Stimulated activated CD4-positive, alpha-beta T cell treated with anti-CD3 and anti-CD28 coated beads, Interleukin-4, amount 100 ng/mL, for 24 hours (primary cell): ENCODE results near the gene TXNDC17.
"Not testable (repeated sequence)": the region's sequence is repeated elsewhere in the genome, so short reads cannot be mapped to it uniquely, and the experiment has no call there.

Source experiments
- DNase-seq: peaks from one replicate; pipeline ENCODE4 v3.0.0-alpha.2; 2020

The TXNDC17 gene

DNA sequence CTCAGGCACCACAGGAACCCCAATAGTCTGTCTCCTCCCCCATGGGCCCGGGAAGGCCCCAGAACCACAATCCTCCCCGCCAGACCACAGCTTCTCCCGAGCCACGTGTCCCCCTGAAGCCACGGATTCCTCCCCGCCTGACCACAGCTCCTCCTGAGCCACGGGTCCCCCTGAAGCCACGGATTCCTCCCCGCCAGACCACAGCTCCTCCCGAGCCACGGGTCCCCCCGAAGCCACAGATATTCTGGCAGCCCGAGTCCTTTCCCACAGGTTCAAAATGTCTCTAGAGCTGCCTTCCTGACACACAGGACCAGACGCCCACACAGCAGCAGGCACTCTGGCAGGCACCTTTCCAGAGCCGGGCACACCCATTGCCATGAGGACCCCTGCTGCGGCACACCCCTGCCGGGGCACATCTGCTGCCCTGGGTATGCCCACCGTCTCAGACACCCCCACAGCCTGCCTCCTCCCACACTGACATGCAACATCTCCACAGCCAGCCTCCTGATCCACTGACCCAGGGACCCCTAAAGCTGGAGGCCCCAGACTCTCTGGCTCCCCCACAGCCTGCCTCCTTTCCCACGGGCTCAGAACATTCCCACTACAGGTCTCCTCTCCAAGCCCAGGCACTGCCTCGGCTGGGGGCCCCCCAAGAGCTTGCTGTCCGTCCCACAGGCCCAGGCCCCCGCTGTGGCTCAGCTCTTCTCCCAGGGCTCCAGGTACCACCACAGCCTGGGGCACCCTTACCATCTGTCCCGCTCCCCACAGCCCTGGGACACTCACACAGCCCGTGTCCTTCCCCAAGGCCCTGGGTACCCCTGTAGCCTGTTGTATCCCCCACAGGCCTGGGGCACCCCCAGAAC is 2.6 kb upstream of the TXNDC17 start:
- no peak for DNase-seq

DNA sequence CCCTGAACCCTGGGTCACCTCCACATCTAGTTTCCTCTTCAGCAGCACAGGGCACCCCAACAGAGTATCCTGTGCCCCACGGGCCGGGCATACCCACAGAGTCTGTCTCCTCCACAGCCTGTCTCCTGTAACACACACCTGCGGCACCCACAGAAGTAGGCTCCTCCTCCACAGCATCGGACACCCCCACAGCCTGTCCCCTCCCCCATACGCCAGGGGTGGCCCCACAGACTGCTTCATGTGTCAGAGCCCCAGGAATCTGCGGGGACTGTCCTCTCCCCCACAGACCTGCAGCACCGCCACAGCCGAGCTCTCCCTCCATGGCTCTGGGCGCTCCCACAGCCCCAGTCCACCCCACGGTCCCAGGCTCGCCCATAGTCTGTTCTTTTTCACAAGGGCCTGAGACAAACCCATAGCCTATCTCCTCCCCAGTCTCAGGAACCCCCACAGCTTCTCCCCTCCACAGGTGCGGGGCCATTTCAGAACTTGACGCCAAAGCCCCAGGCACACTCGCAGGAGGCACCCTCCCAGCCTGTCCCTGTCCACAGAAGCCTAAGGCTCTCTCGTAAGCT is 1.8 kb upstream of the TXNDC17 start:
- DNase-seq = no peak

DNA sequence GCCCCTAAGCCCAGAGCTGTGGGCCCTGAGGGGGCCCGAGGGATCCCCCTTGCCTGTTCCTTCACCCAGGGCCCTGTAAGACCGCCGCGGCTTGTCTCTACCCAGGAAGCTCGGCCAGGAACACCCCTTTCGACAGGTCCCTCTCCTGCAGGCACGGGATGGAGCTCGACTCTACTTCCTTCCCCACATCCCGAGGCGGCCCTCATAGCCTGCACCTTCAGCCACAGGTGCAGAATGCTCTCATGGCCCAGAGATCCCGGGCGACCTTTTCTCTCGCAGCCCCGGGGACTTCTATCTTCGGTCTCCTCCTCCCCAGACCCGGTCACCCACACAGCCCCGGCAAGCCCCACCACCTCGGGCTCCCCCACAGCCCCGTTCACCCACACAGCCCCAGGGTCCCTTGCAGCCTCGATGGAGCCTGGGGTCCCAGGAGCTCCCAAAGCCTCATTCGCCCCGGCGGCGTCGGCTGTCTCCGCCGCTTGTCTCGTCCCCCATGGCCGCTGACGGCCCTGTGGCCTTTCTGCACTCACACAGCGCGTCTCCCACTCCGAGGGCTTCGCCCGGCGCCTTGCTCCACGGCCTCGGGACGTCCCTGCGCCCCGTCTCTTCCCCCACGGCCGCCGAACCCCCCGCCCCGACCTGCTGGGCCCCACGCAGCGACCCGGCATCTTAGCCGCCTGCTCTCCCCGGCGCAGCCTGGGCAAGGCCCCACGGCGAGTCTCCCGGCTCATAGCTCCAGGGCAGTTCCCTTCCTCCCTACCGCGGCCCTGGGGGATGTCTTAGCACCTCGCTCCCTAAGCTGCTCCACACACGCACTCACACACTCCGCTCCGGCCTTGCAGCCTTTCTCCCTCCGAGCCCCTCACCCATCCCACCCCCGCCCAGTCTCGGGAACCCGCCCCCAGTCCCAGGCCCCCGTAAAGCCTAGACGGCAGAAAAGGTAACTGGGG is 999 bp upstream of the TXNDC17 start:
- DNase-seq = no peak

DNA sequence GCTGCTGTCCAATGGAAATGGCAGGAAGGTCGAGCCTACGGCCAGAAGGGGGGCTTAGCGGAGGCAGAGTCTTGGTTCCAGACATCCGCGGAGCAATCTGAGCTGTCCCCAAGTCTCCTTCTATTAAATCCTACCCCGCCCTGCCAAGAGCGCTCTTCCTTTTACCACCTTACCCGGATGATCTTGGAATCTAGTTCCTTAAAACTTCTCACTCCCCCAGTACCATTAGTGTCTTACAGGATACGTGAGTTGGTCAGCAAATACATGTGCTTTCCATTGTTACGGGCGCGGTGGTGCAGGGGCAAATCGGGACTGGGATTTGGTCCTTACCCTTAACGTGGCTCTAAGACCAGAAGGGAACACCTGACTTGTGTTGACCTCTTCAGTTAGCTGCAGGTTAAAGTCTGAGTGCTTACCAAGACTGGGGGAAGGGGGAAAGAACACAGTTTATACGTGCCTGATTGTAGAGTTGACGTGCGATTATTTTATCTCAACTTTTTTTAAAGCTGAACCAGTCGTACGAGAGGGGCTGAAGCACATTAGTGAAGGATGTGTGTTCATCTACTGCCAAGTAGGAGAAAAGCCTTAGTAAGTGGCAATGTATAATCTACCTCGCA is 495 bp downstream of the TXNDC17 start:
- no peak for DNase-seq

DNA sequence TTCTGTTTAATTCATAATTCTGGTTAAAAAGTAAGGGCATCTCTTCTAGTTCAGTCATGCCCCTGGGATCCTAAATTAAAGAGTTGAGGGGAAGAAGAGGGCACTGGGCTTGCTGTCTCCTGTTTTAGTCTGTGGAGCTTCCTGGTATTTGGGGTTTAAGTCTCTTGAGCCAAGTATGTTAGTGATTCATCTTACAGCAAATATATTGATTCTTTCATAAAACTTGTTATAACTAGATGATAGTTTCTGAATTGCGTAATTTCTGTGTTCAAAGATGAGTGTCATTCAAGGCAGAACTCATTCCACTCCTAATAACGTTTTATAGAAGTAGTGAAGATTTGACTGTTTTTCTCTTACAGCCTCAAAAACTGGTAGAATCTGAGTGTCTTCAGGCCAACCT is 1.7 kb downstream of the TXNDC17 start:
- DNase-seq = no peak

DNA sequence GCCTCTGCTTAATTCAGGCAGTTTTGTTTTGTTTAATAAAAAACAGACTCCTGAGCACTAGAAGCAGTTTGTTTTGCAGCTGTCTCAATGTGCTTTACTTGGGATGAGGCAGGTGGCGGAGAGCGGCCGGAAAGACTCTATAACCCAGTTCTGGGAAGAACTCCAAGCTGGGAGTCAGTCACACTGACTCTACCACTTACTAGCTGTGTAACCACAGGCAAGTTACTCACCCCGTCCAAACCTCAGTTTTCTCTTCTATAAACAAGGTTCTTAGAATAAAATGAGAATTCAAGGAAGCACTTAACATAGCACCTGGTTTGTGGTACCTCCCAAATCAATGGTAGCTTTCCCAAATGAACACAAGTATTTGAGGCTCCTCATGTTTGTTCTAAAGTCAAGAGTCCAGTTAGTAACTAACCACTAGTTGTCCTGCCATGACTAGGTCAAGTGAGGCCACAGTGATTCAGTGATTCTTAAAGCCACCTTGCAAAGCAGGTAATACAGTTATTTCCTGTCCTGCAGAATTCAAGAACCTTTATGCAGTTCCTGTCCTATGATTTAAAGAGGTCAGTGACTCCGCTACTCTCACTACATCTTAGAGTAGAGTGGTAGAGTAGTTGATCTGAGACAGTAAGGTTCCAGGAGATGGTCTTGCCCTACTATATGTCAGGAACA is 2.7 kb downstream of the TXNDC17 start:
- DNase-seq = no peak

DNA sequence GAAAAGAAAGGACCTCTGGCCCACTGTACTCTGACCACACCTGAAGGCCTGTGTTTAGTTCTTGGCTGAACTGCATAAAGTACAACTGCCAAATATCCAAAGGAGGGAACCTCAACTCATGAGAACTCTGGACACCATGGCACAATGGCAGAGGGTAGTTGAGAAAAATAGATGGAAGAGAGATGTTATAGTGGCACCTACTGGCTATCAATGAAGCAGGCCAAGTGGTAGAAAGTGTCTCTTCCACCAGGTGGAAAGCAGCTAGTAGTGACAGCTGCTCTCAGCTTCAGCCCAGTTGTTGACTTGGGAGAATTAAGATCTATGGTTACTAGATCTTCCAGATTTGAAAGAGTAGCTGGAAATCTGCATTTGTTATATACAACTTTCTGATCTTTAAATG is 7.3 kb downstream of the TXNDC17 start:
- DNase-seq = no peak

DNA sequence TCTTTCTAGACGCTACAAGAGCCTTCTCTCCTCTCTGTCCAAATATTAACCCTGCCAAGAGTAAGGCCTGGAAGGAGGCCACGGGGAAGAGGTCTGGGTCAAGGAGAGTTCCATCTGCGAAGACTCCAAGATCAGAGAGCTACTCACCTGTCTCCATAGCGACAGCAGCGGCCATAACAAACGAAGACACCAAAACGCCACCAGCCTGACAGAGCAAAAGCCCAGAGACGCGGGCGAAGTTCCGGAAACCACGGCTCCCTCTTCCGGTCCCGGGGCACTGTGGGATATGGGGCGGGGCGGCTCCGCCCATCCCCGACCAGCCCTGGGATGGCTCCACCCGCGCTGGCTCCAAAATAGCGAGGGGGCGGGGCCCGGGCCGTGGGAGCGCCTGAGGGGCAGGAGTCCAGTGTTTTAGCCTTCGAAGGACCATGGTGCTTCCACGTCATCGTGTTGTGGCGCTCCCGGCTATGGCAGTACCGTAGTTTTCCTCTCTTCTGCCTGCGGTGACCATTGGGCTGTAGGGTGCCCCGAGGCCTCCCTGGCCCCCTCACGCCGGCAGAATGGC is 10.6 kb downstream of the TXNDC17 start, which contains the start of the genes C17orf100 and MED31:
C17orf100 (plus strand) TSS at position 409 of the 565 bp plus-strand sequence; CDS start at position 561, 152 bp downstream.
MED31 (minus strand) TSS at position 252 of the 565 bp plus-strand sequence; CDS start at position 175, 77 bp downstream.
- peak; percentile 96 for DNase-seq

DNA sequence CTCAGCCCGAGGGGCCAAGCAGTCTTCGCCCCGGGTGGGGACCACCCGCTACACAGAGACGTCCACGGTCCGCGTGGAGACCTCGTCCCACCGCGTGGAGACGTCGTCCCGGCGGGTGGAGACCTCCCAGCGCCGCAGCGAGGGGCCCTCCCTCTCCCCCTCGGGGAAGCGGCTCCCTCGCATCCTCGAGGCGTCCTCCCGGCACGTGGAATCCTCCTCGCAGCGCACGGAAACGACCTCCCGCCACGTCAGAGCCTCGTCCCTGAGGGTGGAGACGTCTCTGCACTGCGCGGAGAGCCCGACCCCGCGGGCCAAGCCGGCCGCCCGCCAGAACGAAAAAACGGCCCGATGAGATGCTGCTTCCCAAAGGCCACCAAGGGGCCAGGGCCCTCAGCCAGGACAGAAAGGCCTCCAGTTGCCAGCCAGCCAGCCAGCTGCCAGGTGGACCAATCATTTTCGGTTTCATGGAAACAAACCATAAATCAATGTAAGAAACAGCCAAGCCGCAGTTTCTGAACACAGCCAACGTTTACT is 11.1 kb downstream of the TXNDC17 start:
- DNase-seq = no peak

DNA sequence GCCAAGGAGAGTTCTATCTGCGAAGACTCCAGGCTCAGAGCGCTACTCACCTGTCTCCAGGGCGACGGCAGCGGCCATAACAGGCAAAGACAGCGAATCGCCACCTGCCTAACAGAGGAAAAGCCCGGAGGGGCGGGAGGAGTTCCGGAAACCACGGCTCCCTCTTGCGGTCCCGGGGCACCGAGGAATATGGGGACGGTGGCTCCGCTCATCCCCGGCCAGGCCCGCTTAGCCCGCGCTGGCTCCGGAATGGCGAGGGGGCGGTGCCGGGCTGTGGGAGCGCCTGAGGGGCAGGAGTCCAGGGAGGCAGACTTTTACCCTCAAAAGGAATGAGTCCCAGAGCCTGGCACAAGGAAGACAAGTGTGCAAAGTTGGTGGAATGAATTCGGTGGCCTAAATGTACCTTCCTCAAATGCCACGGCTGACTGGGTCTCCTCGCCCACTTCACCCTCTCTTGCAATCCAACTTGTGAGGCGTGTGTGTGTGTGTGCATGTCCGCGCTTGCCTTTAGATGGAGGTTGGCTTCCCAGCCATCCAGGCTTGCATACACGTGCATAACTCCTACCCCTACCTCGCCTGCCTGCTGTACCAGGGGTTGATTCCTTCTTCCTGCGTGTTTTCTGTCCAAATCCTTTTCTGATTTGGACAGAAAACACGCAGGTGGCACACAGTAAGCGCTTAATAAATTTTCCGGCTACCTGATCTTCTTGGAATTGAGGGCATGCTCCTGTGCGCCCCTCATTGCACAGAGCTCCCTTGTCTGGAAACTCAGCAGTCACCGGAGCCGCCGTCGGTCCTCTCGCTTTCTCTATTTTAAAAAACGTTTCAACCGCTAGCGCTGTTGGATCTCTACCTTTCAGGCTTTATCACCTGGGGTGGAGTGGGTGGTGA is 14.2 kb downstream of the TXNDC17 start:
- no peak for DNase-seq

DNA sequence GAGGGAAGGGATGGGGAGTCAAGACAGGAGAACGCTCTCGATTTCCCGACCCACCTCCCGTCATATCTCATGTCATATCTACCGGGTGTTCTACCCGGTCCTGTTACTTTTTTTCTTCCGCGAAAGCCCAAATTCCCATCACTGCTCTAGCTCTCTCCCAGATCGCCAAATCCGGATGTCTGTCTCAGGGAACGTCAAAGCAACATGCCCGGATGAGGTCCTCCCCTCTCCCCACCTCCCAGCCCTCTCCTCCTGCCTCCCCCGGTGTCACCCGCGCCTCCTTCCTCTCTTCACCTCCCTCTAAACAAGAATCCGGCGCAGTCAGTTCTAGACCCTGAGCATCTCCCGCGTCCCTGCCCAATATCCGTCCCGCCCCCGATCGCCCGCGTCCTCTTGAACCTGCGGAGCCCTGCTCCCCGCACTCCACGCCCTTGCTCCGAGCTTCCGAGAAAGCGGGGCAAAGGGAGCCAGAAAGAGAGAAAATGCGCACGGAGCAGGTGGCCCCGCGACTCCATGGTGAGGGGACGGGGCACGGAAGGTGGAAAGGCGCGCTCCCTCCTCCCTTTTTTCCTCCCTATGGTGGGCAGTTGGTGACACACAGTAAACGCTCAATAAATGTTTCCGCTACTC is 15.0 kb downstream of the TXNDC17 start:
- DNase-seq = not testable (repeated sequence)

DNA sequence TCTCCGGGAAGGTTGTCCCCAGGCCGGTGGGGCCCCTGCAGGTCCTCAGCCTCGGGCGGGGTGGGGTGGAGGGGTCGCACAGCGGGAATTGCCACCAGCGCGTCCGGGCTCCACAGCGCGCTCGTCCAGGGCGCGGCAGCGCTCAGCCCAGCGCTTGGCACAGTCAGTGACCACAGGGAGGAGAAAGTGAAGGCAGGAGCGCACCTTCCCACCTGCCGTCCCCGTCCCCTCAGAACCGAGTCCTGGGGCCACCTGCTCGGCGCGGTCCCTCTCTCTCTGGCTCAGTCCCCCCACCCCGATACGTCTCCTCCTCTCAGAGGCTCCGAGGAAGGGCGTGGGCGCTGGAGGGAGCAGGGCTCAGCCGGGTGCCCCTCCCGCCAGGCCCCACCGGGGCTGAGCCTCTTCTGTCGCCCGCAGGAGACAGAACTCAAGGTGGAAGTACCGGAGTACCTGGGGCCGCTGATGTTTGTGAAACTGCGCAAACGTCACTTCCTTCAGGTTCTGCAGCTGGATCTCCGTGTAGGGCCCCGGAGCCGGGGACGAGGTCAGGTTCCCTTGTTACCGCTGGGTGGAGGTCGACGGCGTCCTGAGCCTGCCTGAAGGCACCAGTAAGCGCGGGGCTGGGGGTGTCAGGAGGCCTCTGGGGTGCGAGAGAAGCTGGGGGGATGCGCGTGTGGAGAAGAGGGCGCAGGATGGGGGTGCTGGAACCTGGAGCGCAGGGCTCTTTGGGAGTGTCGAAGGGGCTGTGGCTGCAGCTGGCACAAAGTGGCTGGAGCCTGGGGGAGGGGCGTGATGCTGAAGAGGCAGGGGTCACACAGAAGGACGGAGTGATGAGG is 16.2 kb downstream of the TXNDC17 start:
- DNase-seq = peak; percentile 71

DNA sequence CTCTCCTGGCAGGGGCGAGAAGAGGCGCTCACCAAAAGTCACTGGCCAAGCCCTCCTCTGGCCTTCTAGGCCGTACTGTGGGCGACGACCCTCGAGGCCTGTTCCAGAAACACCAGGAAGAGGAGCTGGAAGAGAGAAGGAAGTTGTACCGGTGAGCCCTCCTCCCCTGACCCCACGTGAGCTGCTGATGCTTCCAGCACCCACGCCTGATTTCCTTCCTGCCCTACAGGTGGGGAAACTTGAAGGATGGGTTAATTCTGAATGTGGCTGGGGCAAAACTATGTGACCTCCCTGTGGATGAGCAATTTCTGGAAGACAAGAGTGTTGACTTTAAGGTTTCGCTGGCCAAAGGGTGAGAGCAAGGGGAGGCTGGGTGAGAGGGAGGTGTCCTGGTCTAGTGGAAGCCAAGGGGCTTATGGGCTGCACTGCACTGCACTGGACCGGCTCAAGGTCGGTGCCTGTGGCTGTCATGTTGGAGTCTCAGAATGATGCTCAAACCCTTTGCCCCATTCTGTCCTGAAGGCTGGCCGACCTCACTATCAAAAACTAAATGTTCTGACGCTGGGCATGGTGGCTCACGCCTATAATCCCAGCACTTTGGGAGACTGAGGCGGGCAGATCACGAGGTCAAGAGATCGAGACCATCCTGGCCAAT is 16.9 kb downstream of the TXNDC17 start:
- DNase-seq = no peak

DNA sequence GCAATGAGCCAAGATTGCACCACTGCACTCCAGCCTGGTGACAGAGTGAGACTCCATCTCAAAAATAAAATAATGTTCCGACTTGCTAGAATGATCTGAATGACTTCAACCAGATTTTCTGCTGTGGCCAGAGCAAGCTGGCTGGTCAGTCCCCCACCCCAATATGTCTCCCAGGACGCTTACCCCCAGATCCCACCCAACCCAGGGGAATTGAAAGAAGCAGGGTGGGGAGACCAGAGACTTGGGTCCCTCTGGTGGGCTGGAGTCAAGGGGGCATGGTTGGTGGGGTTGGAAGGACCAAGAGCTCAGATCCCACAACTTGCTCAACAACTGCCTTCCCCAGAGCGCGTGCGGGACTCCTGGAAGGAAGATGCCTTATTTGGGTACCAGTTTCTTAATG is 17.6 kb downstream of the TXNDC17 start:
- not testable (repeated sequence) for DNase-seq

DNA sequence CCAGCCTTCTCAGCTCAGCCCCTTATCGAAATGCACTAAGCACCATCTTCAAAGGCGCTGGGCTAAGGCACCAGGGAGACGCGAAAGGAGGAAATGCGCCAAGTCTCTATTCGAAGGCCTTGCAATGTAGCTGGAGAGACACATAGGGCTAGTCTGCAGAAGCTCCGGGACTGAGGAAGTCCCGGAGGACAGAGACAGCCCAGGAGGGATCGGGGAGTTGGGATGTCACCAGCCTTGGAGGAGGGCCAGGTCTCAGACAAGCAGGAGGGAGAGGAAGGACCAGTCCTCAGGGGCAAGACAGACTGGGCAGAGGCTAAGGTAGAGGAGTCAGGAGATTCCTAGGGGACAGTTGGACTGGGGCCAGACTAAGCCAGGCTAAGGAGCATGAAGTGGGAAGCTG is 19.2 kb downstream of the TXNDC17 start:
- no peak for DNase-seq

DNA sequence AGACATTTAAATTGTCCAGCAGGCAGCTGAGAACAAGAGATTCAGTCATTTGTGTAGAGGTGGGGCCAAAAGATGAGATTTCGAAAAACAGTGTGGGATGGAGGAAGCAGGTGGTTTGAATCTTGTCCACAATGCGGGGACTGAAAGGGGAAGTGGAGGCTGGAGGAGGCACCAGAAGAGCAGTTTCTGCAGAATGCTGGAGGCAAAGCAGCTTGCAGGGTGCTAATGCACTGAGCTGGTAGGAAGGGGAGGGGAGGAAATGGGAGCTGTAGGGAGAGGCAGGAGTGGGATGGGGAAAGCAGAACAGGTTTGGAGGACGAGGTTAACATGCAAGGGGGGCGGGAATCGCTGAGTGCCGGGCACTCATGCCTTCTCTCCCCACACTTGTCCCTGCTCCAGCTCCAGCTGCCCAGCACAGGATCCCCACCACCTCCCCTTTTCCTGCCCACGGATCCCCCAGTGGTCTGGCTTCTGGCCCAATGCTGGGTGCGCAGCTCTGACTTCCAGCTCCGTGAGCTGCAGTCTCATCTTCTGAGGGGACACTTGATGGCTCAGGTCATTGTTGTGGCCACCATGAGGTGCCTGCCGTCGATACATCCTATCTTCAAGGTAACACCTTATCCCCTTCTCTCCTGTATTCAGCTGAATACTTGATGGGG is 20.1 kb downstream of the TXNDC17 start:
- no peak for DNase-seq

DNA sequence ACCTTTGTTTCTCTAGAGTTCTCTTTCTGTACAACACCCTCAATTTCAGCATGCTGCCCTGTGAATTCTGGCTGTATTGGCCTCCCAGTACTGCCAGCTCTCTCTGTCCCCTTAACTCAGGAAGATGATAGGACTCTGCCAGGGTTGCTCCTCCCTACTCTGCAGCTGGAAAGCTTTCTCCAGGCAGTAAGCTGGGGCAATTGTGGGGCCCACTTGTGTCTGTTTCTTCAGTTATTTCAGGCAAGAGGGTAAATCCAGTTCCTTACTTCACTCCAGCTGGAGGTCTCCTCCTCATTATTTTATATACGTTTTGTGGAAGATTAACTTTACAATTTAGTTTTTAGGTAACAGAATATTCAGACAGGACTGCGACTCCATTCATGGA is 20.6 kb downstream of the TXNDC17 start:
- DNase-seq = no peak

DNA sequence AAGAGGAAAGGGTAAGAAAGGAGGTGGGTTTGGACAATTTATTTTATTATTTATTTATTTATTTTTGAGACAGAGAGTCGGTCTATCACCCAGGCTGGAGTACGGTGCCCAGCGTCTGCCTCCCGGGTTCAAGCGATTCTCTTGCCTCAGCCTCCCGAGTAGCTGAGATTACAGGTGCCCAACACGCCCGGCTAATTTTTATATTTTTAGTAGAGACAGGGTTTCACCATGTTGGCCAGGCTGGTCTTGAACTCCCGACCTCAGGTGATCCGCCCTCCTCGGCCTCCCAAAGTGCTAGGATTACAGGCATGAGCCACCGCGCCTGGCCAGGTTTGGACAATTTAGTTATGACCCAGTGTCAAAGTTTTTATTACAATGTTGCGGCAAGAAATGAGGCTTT is 22.3 kb downstream of the TXNDC17 start:
- DNase-seq = not testable (repeated sequence)
